ENCODE measurements around the gene TRMT61A. TPM values are rescaled to one million over a fixed set of nuclear protein-coding genes. Genes with fewer than 3 reads are reported as not detected.

The TRMT61A gene
- total and polyA plus RNA-seq, 4 experiments from 2014 or later, result 4.6 to 14.0 (median 11.6) TPM

DNA sequence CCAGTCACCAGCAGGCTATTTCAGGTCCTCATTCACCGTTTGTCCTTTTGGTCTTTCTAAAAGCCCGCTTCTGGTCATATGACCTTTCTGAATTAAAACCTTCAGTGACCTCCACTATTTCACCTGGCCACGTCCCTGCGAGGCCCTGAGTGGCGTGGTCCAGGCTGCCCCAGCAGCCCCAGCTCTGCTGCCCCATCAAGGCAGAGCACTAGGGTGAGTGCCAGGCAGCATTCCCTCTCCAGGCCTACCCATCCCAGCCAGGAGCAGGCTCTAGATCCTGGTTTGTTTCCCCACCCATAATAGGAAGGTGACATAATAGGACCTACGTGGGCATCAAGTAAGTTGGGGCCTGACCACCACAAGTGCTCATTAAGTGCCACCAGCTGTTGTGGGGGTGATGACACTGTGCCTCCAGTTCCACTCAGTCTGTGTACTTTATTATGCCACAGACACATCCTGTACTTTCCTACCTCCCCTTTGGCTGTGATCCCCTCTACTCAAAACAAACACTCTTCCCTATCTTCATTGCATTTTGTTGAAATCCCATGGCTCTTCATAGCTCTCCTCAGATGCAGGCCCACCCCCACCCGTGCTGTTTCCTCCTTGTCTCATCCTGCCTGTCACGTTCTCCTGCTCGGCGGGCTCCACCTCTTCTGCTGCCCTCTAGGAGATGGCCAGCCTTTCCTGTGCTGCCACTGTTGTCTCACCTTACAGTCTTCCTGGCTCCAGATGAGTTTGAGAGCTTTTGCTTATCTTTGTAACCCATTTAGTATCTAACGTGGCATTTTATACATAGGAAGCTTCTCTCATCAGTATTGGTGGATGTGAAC, 27.7 kb upstream of the TRMT61A start:
- Mint-ChIP-seq H3K4me3 (no peak overlapping the region), H3K9me3 (peaks cover 0 to 1% (median 0%) of the 10 kb centered on the region in 8 donors), H3K4me1 (peaks cover 9 to 10% (median 9%) of the 10 kb centered on the region in 4 donors), H3K27ac (peak overlapping the region in 2 of 7 donors; percentile 27 to 32), H3K36me3 (peaks cover 40 to 70% of the 10 kb centered on the region in 2 donors), H3K27me3 (no peaks in the 10 kb centered on the region)
- Histone ChIP-seq H3K4me3 (ENCODE audit: low read length in 2 of 2) (no peak overlapping the region), H3K36me3 (ENCODE audit: insufficient read depth, low read length) (peaks cover 44% of the 10 kb centered on the region), H3K27ac (ENCODE audit: low read depth, low read length) (no peak overlapping the region), H3K4me1 (ENCODE audit: insufficient read depth, low read length) (peaks cover 6% of the 10 kb centered on the region), H3K9me3 (ENCODE audit: control insufficient read depth in 1 of 2, low read length in 2 of 2) (no peaks in the 10 kb centered on the region), H3K27me3 (ENCODE audit: insufficient read depth, low read length) (no peaks in the 10 kb centered on the region)
- intact Hi-C loops (cut with micrococcal nuclease), result no loop called here
- ChIA-PET CTCF (ENCODE audit: partially characterized antibody) (interaction anchor here (0.7 to 1.6 kb wide), 3 partner anchors 22 to 50 kb away, joined by 3 to 6 read pairs (median 3); no protein-coding TSS in a partner anchor), POLR2A (ENCODE audit: partially characterized antibody) (no interaction called here)
- no peak for DNase-seq

GRCh38 chr14:103501921-103502669, 26.9 kb upstream of the TRMT61A start:
- Mint-ChIP-seq H3K27ac (no peak overlapping the region), H3K4me1 (peaks cover 9 to 10% (median 9%) of the 10 kb centered on the region in 4 donors)

DNA sequence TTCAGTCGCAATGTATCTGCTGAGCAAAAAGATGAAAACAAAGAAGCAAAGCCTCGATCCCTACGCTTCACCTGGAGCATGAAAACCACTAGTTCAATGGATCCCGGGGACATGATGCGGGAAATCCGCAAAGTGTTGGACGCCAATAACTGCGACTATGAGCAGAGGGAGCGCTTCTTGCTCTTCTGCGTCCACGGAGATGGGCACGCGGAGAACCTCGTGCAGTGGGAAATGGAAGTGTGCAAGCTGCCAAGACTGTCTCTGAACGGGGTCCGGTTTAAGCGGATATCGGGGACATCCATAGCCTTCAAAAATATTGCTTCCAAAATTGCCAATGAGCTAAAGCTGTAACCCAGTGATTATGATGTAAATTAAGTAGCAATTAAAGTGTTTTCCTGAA, 26.1 kb upstream of the TRMT61A start:
- CTCF ChIA-PET (ENCODE audit: partially characterized antibody), result no interaction called here
- peaks cover 44% of the 10 kb centered on the region for H3K36me3 ChIP-seq (ENCODE audit: insufficient read depth, low read length)
- DNase-seq, result no peak

More at GRCh38 chr14:103501921-103502669, 26.9 kb upstream of the TRMT61A start:
- intact Hi-C loops (cut with micrococcal nuclease), result no loop called here
- ChIA-PET CTCF (ENCODE audit: partially characterized antibody) (interaction anchor here (0.7 to 1.6 kb wide), 3 partner anchors 23 to 49 kb away, joined by 3 to 6 read pairs (median 3); no protein-coding TSS in a partner anchor), POLR2A (ENCODE audit: partially characterized antibody) (no interaction called here)
- Histone ChIP-seq H3K36me3 (ENCODE audit: insufficient read depth, low read length) (peaks cover 44% of the 10 kb centered on the region), H3K27ac (ENCODE audit: low read depth, low read length) (no peak overlapping the region), H3K4me3 (ENCODE audit: low read length in 2 of 2) (no peak overlapping the region), H3K9me3 (ENCODE audit: control insufficient read depth in 1 of 2, low read length in 2 of 2) (no peaks in the 10 kb centered on the region), H3K27me3 (ENCODE audit: insufficient read depth, low read length) (no peaks in the 10 kb centered on the region), H3K4me1 (ENCODE audit: insufficient read depth, low read length) (peaks cover 6% of the 10 kb centered on the region)
- H3K9me3 Mint-ChIP-seq, result peaks cover 0 to 1% (median 0%) of the 10 kb centered on the region in 8 donors
- H3K27me3 Mint-ChIP-seq, result no peaks in the 10 kb centered on the region
- peaks cover 39 to 73% of the 10 kb centered on the region in 2 donors for H3K36me3 Mint-ChIP-seq
- no peak for DNase-seq
- H3K4me3 Mint-ChIP-seq, result peak overlapping the region in 1 of 8 donors; percentile 18

DNA sequence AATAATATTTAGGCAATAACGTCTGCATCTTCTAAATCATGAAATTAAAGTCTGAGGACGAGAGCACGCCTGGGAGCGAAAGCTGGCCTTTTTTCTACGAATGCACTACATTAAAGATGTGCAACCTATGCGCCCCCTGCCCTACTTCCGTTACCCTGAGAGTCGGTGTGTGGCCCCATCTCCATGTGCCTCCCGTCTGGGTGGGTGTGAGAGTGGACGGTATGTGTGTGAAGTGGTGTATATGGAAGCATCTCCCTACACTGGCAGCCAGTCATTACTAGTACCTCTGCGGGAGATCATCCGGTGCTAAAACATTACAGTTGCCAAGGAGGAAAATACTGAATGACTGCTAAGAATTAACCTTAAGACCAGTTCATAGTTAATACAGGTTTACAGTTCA, 25.7 kb upstream of the TRMT61A start:
- Mint-ChIP-seq H3K4me3 (no peak overlapping the region), H3K4me1 (peaks cover 9 to 10% (median 9%) of the 10 kb centered on the region in 4 donors), H3K36me3 (peaks cover 36 to 72% of the 10 kb centered on the region in 2 donors), H3K9me3 (peaks cover 0 to 1% (median 0%) of the 10 kb centered on the region in 8 donors), H3K27ac (no peak overlapping the region), H3K27me3 (no peaks in the 10 kb centered on the region)
- no peak for DNase-seq
- H3K27ac ChIP-seq (ENCODE audit: low read depth, low read length), result no peak overlapping the region
- no peaks in the 10 kb centered on the region for H3K27me3 ChIP-seq (ENCODE audit: insufficient read depth, low read length)
- peaks cover 44% of the 10 kb centered on the region for H3K36me3 ChIP-seq (ENCODE audit: insufficient read depth, low read length)
- ChIA-PET CTCF (ENCODE audit: partially characterized antibody) (no interaction called here), POLR2A (ENCODE audit: partially characterized antibody) (no interaction called here)
- H3K4me3 ChIP-seq (ENCODE audit: low read length in 2 of 2), result no peak overlapping the region
- H3K9me3 ChIP-seq (ENCODE audit: control insufficient read depth in 1 of 2, low read length in 2 of 2), result no peaks in the 10 kb centered on the region
- peaks cover 6% of the 10 kb centered on the region for H3K4me1 ChIP-seq (ENCODE audit: insufficient read depth, low read length)
- intact Hi-C loops (cut with micrococcal nuclease), result no loop called here

More for the DNA sequence above, 26.1 kb upstream of the TRMT61A start:
- POLR2A ChIA-PET (ENCODE audit: partially characterized antibody), result no interaction called here
- no peak overlapping the region for H3K27ac Mint-ChIP-seq
- H3K4me3 Mint-ChIP-seq, result no peak overlapping the region
- peaks cover 36 to 73% of the 10 kb centered on the region in 2 donors for H3K36me3 Mint-ChIP-seq
- Histone ChIP-seq H3K27ac (ENCODE audit: low read depth, low read length) (no peak overlapping the region), H3K4me3 (ENCODE audit: low read length in 2 of 2) (no peak overlapping the region), H3K4me1 (ENCODE audit: insufficient read depth, low read length) (peaks cover 6% of the 10 kb centered on the region), H3K9me3 (ENCODE audit: control insufficient read depth in 1 of 2, low read length in 2 of 2) (no peaks in the 10 kb centered on the region), H3K27me3 (ENCODE audit: insufficient read depth, low read length) (no peaks in the 10 kb centered on the region)
- peaks cover 0 to 1% (median 0%) of the 10 kb centered on the region in 8 donors for H3K9me3 Mint-ChIP-seq
- intact Hi-C loops (cut with micrococcal nuclease), result no loop called here
- H3K4me1 Mint-ChIP-seq, result peaks cover 9 to 10% (median 9%) of the 10 kb centered on the region in 4 donors
- no peaks in the 10 kb centered on the region for H3K27me3 Mint-ChIP-seq

DNA sequence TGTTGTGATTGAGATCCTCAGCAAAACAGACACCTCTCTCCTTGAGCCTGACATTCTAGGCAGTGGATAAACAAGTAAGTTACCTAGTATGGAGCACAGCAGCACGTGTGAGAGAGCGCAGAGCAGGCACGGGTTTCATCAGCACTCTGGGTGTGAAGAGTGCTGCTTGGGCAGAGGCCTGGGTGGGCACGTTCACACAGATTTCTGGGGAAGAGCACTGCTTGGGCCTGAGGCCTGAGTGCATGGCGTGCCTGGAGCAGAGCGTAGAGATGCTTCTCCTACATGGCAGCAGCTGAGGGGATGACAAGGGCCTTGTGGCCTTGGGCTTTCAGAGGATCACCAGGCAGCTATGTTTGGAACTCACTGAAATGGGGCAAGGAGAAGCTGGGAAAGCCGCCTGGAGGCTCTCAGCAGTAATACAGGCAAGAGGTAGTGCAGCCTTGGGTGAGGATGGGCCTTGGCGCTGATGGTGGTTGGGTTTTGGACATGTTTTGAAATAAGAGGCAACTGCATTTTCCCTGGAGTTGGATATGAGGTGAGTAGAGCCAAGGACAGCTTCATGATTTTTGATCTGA, 23.9 kb upstream of the TRMT61A start:
- Mint-ChIP-seq H3K4me1 (peaks cover 3 to 4% (median 3%) of the 10 kb centered on the region in 4 donors), H3K36me3 (peaks cover 45 to 73% of the 10 kb centered on the region in 2 donors), H3K4me3 (peak overlapping the region in 1 of 8 donors; percentile 46), H3K27ac (peak overlapping the region in 6 of 7 donors; percentile 16 to 89 (median 69)), H3K9me3 (peaks cover 0 to 1% (median 0%) of the 10 kb centered on the region in 8 donors), H3K27me3 (no peaks in the 10 kb centered on the region)
- no peak for DNase-seq
- Histone ChIP-seq H3K27me3 (ENCODE audit: insufficient read depth, low read length) (no peaks in the 10 kb centered on the region), H3K9me3 (ENCODE audit: control insufficient read depth in 1 of 2, low read length in 2 of 2) (no peaks in the 10 kb centered on the region), H3K4me3 (ENCODE audit: low read length in 2 of 2) (no peak overlapping the region), H3K36me3 (ENCODE audit: insufficient read depth, low read length) (peaks cover 44% of the 10 kb centered on the region), H3K27ac (ENCODE audit: low read depth, low read length) (no peak overlapping the region), H3K4me1 (ENCODE audit: insufficient read depth, low read length) (peaks cover under 1% of the 10 kb centered on the region)
- POLR2A ChIA-PET (ENCODE audit: partially characterized antibody), result no interaction called here
- intact Hi-C loops (cut with micrococcal nuclease), result no loop called here
- CTCF ChIA-PET (ENCODE audit: partially characterized antibody), result interaction anchor here (0.6 to 1.2 kb wide), 2 partner anchors 16 to 810 kb away, joined by 3 to 5 read pairs; no protein-coding TSS in a partner anchor

DNA sequence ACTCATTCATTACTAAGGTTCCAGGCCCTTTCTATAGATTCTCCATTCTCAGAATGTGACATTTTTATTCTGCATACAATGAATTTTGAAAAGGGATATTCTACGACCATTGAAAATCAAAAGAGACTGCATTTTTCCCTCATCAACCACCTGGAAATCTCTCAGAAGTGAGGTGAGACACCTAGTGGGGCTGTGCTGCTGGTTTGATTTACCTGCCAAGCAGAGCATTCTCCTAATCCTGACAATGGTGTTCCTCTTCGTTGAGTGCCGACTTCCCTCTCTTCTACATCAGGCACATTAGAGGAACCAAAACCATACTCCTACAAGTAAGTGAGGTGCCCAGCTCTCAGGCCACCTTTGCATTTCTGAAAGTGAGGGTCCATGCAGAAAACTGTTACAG, 21.2 kb upstream of the TRMT61A start:
- POLR2A ChIA-PET (ENCODE audit: partially characterized antibody), result interaction anchor here (0.6 kb wide), 1 partner anchor 381 kb away, joined by 6 read pairs; no protein-coding TSS in a partner anchor
- CTCF ChIA-PET (ENCODE audit: partially characterized antibody), result interaction anchor here (1.7 kb wide), 1 partner anchor 39 kb away, joined by 4 read pairs; no protein-coding TSS in a partner anchor
- intact Hi-C loops (cut with micrococcal nuclease), result no loop called here

More for the DNA sequence above, 21.2 kb upstream of the TRMT61A start:
- H3K4me3 Mint-ChIP-seq, result no peak overlapping the region
- DNase-seq, result no peak
- H3K9me3 ChIP-seq (ENCODE audit: control insufficient read depth in 1 of 2, low read length in 2 of 2), result no peaks in the 10 kb centered on the region
- no peak overlapping the region for H3K4me3 ChIP-seq (ENCODE audit: low read length in 2 of 2)
- H3K27ac Mint-ChIP-seq, result peak overlapping the region in 1 of 7 donors; percentile 57
- no peaks in the 10 kb centered on the region for H3K4me1 ChIP-seq (ENCODE audit: insufficient read depth, low read length)
- no peaks in the 10 kb centered on the region for H3K27me3 ChIP-seq (ENCODE audit: insufficient read depth, low read length)
- H3K27ac ChIP-seq (ENCODE audit: low read depth, low read length), result no peak overlapping the region
- peaks cover 0 to 6% (median 0%) of the 10 kb centered on the region in 8 donors for H3K9me3 Mint-ChIP-seq
- H3K27me3 Mint-ChIP-seq, result no peaks in the 10 kb centered on the region
- peaks cover 26% of the 10 kb centered on the region for H3K36me3 ChIP-seq (ENCODE audit: insufficient read depth, low read length)
- H3K36me3 Mint-ChIP-seq, result peaks cover 29 to 60% of the 10 kb centered on the region in 2 donors
- H3K4me1 Mint-ChIP-seq, result no peaks in the 10 kb centered on the region
